ENCODE data around the gene HARBI1.
"Not testable (repeated sequence)": the region's sequence is repeated elsewhere in the genome, so short reads cannot be mapped to it uniquely, and the experiment has no call there.

Gene HARBI1

DNA sequence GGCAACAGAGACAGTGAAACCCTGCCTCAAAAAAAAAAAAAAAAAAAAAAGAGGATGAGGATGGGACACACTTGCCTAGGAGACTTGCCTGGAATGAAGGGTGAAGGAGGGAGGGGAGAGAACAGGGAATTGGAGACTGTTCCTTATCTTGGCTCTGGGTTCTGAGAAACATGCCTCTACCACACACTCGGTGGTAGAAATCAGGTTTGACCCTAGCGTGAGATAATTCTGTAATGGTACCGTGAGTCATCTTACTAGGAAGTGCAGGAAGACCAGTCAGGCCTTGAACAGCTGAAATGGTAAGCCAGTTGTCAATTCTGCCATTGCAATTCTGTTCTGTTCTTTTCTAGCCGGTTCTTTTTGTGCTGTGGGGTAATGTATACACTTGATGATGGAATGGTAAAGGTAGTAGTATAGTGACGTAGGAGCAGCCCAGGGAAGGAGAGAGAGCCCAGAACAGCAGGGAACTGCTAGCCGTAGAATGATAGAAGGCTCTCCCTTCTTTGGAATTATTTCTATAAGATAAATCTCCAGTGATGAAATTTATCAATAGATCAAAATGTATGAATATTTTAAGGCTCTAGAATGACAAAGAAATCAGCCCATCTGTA, 19.3 kb downstream of the HARBI1 start:
- no peak for DNase-seq (ENCODE audit: extremely low read depth in 1 of 2, low read depth in 1 of 2)

- DNase-seq (ENCODE audit: extremely low read depth in 1 of 2, low read depth in 1 of 2): no peak
Observed at GRCh38 chr11:46597155-46597554, 19.9 kb downstream of the HARBI1 start.

DNA sequence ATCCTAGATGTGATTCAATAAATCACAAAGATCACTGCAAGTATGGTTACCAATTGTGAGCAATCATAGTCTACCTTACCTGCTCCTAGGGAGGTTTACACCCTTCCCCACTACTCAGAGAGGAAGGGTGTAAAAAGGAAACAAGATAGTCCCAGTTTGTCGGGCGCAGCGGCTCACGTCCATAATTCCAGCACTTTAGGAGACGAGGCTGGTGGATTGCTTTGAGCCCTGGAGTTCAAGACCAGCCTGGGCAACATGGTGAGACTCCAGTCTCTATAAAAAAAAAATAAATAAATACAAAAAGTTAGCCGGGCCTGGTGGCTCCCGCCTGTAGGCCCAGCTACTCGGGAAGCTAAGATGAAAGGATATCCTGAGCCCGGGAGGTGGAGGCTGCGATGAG, 22.2 kb downstream of the HARBI1 start:
- no peak for DNase-seq (ENCODE audit: extremely low read depth in 1 of 2, low read depth in 1 of 2)

DNA sequence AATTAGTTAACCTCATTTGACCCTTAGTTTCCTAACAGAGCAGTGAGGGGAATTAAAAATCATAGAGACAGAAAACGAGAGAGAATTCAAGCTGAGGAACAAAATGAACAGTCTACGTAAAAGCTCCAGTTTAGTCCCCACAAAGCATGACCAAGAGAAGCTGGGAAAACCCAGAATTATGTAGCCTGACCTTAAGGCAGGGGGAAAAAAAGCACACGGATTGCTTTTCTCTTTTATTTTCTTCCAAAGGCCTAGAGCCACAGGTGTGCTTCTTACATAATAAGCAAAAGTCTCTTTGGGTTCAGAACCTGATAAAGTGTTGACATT, 22.7 kb downstream of the HARBI1 start:
- no peak for DNase-seq (ENCODE audit: extremely low read depth in 1 of 2, low read depth in 1 of 2)

- DNase-seq (ENCODE audit: extremely low read depth in 1 of 2, low read depth in 1 of 2): peak; percentile 44 to 56
Observed at GRCh38 chr11:46593550-46594373, 23.3 kb downstream of the HARBI1 start, which contains the start of gene AMBRA1. Gene AMBRA1, minus strand, starts transcription at chr11:46594023. Its CDS starts 45,643 bp downstream, at chr11:46548380.

DNA sequence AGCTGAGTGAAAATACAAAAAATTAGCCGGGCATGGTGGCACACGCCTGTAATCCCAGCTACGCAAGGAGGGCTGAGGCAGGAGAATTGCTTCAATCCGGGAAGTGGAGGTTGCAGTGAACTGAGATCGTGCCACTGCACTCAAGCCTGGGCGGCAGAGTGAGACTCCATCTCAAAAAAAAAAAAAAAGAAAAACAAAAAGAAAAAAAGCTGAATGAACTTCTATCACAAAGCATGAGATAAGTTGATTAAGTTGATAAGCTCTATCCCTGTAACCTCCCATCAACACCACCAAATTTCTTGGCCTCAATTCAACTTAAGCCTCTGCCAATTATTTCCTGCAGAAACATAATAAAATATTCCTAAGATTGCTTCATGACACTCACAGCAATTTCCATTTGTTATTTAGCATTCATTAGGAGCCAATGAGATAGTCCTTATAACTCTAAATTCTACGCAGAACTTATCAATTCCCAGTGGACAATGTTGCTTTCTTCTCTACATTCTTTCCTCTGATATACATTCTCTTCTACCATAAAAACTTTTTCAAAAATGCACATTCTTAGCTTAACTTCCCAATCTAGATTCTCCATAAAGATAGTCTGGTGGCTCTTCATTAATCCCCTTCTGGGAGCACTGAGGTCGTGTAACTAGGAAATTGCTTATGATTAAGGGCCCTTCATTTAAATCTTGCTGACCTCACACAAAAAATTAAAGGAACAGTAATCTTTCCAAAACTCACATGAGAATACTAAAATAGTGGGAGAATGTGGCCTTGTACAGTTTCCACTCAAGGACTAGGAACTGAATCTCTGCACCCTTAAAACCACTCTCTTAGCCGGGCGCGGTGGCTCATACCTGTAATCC, 26.1 kb downstream of the HARBI1 start:
- no peak for DNase-seq (ENCODE audit: extremely low read depth in 1 of 2, low read depth in 1 of 2)

DNA sequence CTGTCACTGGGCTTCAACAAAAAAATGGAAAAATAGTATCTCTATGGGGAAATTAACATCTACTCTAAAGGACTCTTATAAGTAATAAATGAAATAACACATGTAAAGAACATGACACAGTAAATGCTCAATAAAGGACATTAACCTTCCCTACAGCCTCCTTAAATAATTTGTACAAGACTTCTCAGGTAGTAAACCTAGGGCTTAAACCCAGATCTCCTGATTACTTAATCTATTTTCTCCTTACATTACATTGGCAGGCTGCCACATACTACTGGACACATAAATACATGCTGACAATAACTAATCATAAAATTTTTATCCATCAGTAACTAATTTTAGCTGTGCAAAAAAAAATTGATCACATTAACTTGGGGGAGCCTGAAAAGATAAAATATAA, 28.1 kb downstream of the HARBI1 start:
- no peak for DNase-seq (ENCODE audit: extremely low read depth in 1 of 2, low read depth in 1 of 2)

DNA sequence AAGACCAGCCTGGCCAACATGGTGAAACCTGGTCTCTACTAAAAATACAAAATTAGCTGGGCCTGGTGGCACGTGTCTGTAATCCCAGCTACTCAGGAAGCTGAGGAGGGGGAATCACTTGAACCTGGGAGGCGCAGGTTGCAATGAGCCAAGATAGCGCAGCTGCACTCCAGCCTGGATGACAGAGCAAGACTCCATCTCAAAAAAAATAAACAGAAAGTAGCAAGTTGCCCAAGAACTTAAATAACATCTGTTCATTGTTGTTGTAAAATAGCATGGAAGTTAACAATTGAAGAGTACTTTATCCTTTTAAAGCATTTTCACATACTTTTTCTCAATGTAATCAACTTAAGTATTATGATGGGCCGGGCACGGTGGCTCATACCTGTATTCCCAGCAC, 28.9 kb downstream of the HARBI1 start:
- no peak for DNase-seq (ENCODE audit: extremely low read depth in 1 of 2, low read depth in 1 of 2)

- DNase-seq (ENCODE audit: extremely low read depth in 1 of 2, low read depth in 1 of 2): not testable (repeated sequence)
Observed at GRCh38 chr11:46583513-46583912, 33.5 kb downstream of the HARBI1 start.

DNA sequence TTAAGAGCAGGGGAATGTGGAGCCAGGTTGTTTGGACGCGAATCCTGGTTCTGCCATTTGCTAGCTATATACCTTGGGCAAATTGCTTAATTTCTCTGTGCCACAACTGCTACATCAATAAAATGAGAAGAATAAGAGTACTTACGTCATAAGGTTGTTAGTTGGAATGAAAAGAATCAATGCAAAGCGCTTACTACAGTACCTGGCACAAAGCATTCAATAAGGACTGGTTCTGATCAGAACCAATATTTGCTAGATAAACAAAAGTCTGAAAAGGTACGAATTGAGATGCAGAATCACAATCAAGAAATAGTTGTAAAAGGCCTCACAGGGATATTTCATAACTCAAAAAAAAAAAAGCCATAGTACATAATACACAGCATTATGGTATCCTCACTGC, 34.4 kb downstream of the HARBI1 start:
- no peak for DNase-seq (ENCODE audit: extremely low read depth in 1 of 2, low read depth in 1 of 2)

DNA sequence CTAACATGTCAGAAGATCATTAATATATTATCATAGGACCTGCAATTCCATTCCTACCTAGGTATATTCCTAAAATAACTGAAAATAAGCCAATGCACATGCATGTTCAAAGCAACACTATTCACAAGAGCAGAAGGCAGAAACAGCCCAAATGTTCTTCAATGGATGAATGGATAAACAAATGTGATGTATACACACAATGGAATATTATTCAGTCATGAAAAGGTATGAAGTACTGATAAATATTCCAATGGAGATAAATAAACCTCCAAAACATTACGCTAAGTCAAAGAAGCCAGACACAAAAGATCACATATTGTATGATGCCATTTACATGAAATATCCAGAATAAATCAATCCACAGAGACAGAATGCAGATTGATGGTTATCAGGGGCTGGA, 40.0 kb downstream of the HARBI1 start:
- DNase-seq (ENCODE audit: extremely low read depth in 1 of 2, low read depth in 1 of 2): no peak

- no peak for DNase-seq (ENCODE audit: extremely low read depth in 1 of 2, low read depth in 1 of 2)
Observed at GRCh38 chr11:46574656-46575055, 42.4 kb downstream of the HARBI1 start.

DNA sequence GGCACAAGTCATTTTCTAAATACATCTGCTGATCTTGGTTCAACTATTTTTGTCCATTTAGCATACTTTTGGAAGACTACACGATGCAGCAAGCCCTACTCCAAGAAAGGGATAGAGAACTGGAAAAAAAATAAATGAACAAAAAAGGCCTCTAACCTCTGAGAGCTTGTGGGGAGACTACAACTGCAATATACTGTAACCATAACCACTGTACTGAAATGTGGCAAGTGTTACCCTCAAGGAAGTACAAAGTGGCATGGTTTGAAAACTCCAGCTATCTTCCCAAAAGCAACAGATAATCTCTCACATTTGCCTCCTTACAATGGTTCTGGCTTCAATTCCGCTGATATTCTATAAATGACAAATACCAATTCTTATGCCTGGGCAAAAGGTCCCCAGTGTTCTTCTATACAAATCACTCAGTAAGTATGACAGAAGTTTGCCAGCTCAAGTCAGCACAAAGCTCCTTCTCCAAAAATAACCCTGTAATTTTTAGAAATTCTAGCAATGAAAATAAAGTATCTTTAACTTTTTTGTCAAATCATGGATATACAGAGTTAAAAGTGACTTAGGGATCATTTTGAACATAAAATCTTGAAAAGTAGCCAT, 46.1 kb downstream of the HARBI1 start:
- DNase-seq (ENCODE audit: extremely low read depth in 1 of 2, low read depth in 1 of 2): no peak

- DNase-seq (ENCODE audit: extremely low read depth in 1 of 2, low read depth in 1 of 2): no peak
Observed at GRCh38 chr11:46565232-46565840, 51.7 kb downstream of the HARBI1 start.

- DNase-seq (ENCODE audit: extremely low read depth in 1 of 2, low read depth in 1 of 2): no peak
Observed at GRCh38 chr11:46564459-46564858, 52.6 kb downstream of the HARBI1 start.

DNA sequence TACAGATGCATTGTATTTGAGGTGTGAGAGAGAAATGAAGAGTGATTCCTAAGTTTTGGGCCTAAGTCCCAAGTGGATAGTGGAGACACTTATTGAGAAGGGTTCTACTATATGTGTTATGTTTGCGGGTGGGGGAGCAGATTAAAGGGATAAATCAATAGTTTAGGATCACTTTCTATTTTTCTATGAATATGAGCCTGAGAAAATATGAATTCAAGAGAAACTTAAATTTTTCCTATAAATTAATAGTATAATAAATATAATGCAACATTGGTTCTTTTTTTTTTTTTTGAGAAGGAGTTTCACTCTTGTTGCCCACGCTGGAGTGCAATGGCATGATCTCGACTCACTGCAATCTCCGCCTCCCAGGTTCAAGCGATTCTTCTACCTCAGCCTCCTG, 54.5 kb downstream of the HARBI1 start:
- no peak for DNase-seq (ENCODE audit: extremely low read depth in 1 of 2, low read depth in 1 of 2)

GRCh38 chr11:46560300-46560991, 56.6 kb downstream of the HARBI1 start:
- DNase-seq (ENCODE audit: extremely low read depth in 1 of 2, low read depth in 1 of 2): no peak

- DNase-seq (ENCODE audit: extremely low read depth in 1 of 2, low read depth in 1 of 2): no peak
Observed at GRCh38 chr11:46559815-46560214, 57.2 kb downstream of the HARBI1 start.

GRCh38 chr11:46557684-46558151, 59.3 kb downstream of the HARBI1 start:
- DNase-seq (ENCODE audit: extremely low read depth in 1 of 2, low read depth in 1 of 2): no peak

Data from activated CD8-positive, alpha-beta memory T cell treated with anti-CD3 and anti-CD28 coated beads for 1 hour (primary cell).